OCI-LY7 (cell line): ENCODE results near the gene MDGA2. TPM values are rescaled to one million over a fixed set of nuclear protein-coding genes. Genes with fewer than 3 reads are reported as not detected.
"Not testable (repeated sequence)": the region's sequence is repeated elsewhere in the genome, so short reads cannot be mapped to it uniquely, and the experiment has no call there.

ENCODE experiments used
- BruUV-seq: library from RNA; stranded (reverse); fragments of 400-500 nt; replicated peaks from 2 replicates; lab custom pipeline; 2021; lab: Mats Ljungman, UMichigan
- CTCF ChIA-PET: fragments of 300-600 bp; sonication (Branson Sonifier 250); formaldehyde crosslinking; loops from one replicate; lab custom pipeline; 2022; ENCODE audit warnings: antibody characterized with exemption; ENCODE audit not compliant: unreplicated experiment; lab: Charles Lee
- POLR2A ChIA-PET: fragments of 300-600 bp; sonication (Branson Sonifier 250); formaldehyde crosslinking; loops from one replicate; lab custom pipeline; 2022; ENCODE audit warnings: antibody characterized with exemption; lab: Charles Lee
- DNase-seq: peaks from one replicate; pipeline ENCODE4 v3.0.0-alpha.2; 2015; ENCODE audit warnings: low spot score
- H2AFZ ChIP-seq: fragments of 200-600 bp; sonication (generic), shearing (Covaris generic); 2 replicates; pipeline ENCODE4 v1.6.1; 2014; ENCODE audit warnings: mild to moderate bottlenecking, antibody characterized with exemption, low read length, moderate library complexity
- H3K27ac ChIP-seq: fragments of 200-600 bp; sonication (generic); 2 replicates; pipeline ENCODE4 v1.5.1; 2014; ENCODE audit warnings: mixed run types, low read depth, mild to moderate bottlenecking, moderate library complexity, low read length, inconsistent platforms; ENCODE audit not compliant: poor library complexity, severe bottlenecking
- H3K36me3 ChIP-seq: fragments of 200-600 bp; sonication (generic); 2 replicates; pipeline ENCODE4 v1.6.1; 2014; ENCODE audit warnings: mild to moderate bottlenecking, antibody characterized with exemption, low read length, moderate library complexity, mixed read lengths; ENCODE audit not compliant: insufficient read depth
- H3K4me1 ChIP-seq: fragments of 200-600 bp; sonication (generic); 2 replicates; pipeline ENCODE4 v1.5.1; 2014; ENCODE audit warnings: mild to moderate bottlenecking, low read length; ENCODE audit not compliant: insufficient read depth, poor library complexity, severe bottlenecking
- H3K4me2 ChIP-seq: fragments of 200-600 bp; sonication (generic); 2 replicates; pipeline ENCODE4 v1.6.1; 2014; ENCODE audit warnings: mild to moderate bottlenecking, low read length
- H3K4me3 ChIP-seq: fragments of 200-600 bp; sonication (generic); 2 replicates; pipeline ENCODE4 v1.5.1; 2014; ENCODE audit warnings: mild to moderate bottlenecking, low read depth, low read length; ENCODE audit not compliant: poor library complexity, severe bottlenecking
- H3K79me2 ChIP-seq: fragments of 200-600 bp; sonication (generic); 2 replicates; pipeline ENCODE4 v1.6.1; 2016; ENCODE audit warnings: low read depth, mild to moderate bottlenecking, low read length, moderate library complexity, mixed read lengths; ENCODE audit not compliant: insufficient read depth
- H3K9me2 ChIP-seq: fragments of 200-600 bp; sonication (generic); 2 replicates; pipeline ENCODE4 v1.6.1; 2016; ENCODE audit warnings: mild to moderate bottlenecking, low read length, mixed read lengths; ENCODE audit not compliant: insufficient read depth
- H3K9me3 ChIP-seq: fragments of 200-600 bp; sonication (generic); 2 replicates; pipeline ENCODE4 v1.6.1; 2014; ENCODE audit warnings: mild to moderate bottlenecking, mixed run types, low read length, mixed read lengths
- H4K20me1 ChIP-seq: fragments of 200-600 bp; sonication (generic); 2 replicates; pipeline ENCODE4 v1.6.1; 2014; ENCODE audit warnings: mild to moderate bottlenecking, antibody characterized with exemption, low read length, moderate library complexity, mixed read lengths; ENCODE audit not compliant: insufficient read depth
- CTCF ChIP-seq: fragments of 200-600 bp; sonication (generic); conservative IDR thresholded peaks from 2 replicates; pipeline ENCODE4 v1.5.1; 2014; ENCODE audit warnings: mild to moderate bottlenecking, antibody characterized with exemption, low read length, moderate library complexity, mixed read lengths
- EZH2phosphoT487 ChIP-seq: fragments of 200-600 bp; sonication (generic); IDR thresholded peaks from 2 replicates; pipeline ENCODE4 v1.6.1; 2018; ENCODE audit warnings: low read depth, borderline replicate concordance, mild to moderate bottlenecking, mixed run types, antibody characterized with exemption, low read length, moderate library complexity, mixed read lengths
- intact Hi-C: fragments of 100-400 bp; cut with micrococcal nuclease; formaldehyde crosslinking; loops from one replicate; pipeline ENCODE4 v1.10.0; 2022; ENCODE audit not compliant: unreplicated experiment
- total RNA-seq, 2 experiments: library from RNA; depleted of rRNA in 1 of 2; stranded (reverse); fragments of >200 nt in 1 of 2; shearing (Covaris generic) in 1 of 2; gene quantifications; 2 replicates each; pipeline ENCODE4 v1.2.3, GENCODE V29; 2014 to 2022

Gene MDGA2
- total RNA-seq, 2 experiments from 2014 or later = not detected

- ChIA-PET CTCF (no interaction called here), POLR2A (no interaction called here)
- intact Hi-C loops = no loop called here
- no peaks in the 10 kb centered on the region for H3K9me2 ChIP-seq
- no peak overlapping the region for H3K4me3 ChIP-seq
- H2AFZ ChIP-seq = no peak overlapping the region
- no peaks in the 10 kb centered on the region for H3K36me3 ChIP-seq
- TF ChIP-seq EZH2phosphoT487 = no peak
- TF ChIP-seq CTCF = no peak
- H3K27ac ChIP-seq = no peak overlapping the region
- DNase-seq = no peak
- no peaks in the 10 kb centered on the region for H3K79me2 ChIP-seq
- H3K4me2 ChIP-seq = no peak overlapping the region
- BruUV-seq = no TSS peak
- no peaks in the 10 kb centered on the region for H3K9me3 ChIP-seq
- no peaks in the 10 kb centered on the region for H3K4me1 ChIP-seq
- no peaks in the 10 kb centered on the region for H4K20me1 ChIP-seq
Observed at GRCh38 chr14:47284283-47284682, 391.1 kb downstream of the MDGA2 start.

GRCh38 chr14:47281761-47282160 is 393.6 kb downstream of the MDGA2 start:
- H3K27ac ChIP-seq, CTCF ChIA-PET: not testable (repeated sequence)
- POLR2A ChIA-PET = interaction anchor here (0.7 kb wide), 1 partner anchor 17 kb away, joined by 4 read pairs; no protein-coding TSS in a partner anchor

GRCh38 chr14:47278233-47278842 is 397.1 kb downstream of the MDGA2 start:
- Histone ChIP-seq H3K4me3 (no peak overlapping the region), H3K4me1 (no peaks in the 10 kb centered on the region), H3K36me3 (no peaks in the 10 kb centered on the region), H4K20me1 (no peaks in the 10 kb centered on the region), H2AFZ (no peak overlapping the region), H3K9me3 (no peaks in the 10 kb centered on the region), H3K9me2 (no peaks in the 10 kb centered on the region), H3K79me2 (no peaks in the 10 kb centered on the region), H3K4me2 (no peak overlapping the region), H3K27ac (no peak overlapping the region)
- BruUV-seq = no TSS peak
- ChIA-PET CTCF (no interaction called here), POLR2A (interaction anchor here (0.6 kb wide), 1 partner anchor 1555 kb away, joined by 3 read pairs; no protein-coding TSS in a partner anchor)
- DNase-seq = peak; percentile 50
- TF ChIP-seq CTCF = peak; percentile 84
- TF ChIP-seq EZH2phosphoT487 = no peak
- intact Hi-C loops = no loop called here

More at GRCh38 chr14:47281761-47282160, 393.6 kb downstream of the MDGA2 start:
- H3K79me2 ChIP-seq, H3K36me3 ChIP-seq, H3K9me2 ChIP-seq, H2AFZ ChIP-seq, DNase-seq, intact Hi-C loops, H3K4me1 ChIP-seq, H3K9me3 ChIP-seq, H4K20me1 ChIP-seq, H3K4me2 ChIP-seq, BruUV-seq, H3K4me3 ChIP-seq: not testable (repeated sequence)
